ENCODE results near the gene XRCC1. TPM values are rescaled to one million over a fixed set of nuclear protein-coding genes. Genes with fewer than 3 reads are reported as not detected.

Gene XRCC1
- total and polyA plus RNA-seq, 2 of the 8 experiments (the other 6 are each of a cell fraction or from before 2014, with no cell fraction given): 42.5 to 44.4 TPM

GRCh38 chr19:43597876-43598275 lies 22.5 kb upstream of the XRCC1 start (continued):
- no peak for TF ChIP-seq RFX5 (IDR thresholded peaks at IDR 0.05; ENCODE audit: borderline replicate concordance, low read depth, low read length)
